ENCODE results near the gene CRACR2B. TPM values are rescaled to one million over a fixed set of nuclear protein-coding genes. Genes with fewer than 3 reads are reported as not detected.
A peak's percentile ranks its signal among the peaks of the same experiment; 100 is the strongest.

The CRACR2B gene
- total RNA-seq, 1 donor from 2014 or later = 43.6 TPM

- no peak overlapping the region for H3K27ac ChIP-seq
- H3K27me3 ChIP-seq (ENCODE audit: low read depth) = no peaks in the 10 kb centered on the region
- intact Hi-C loops (cut with DNase I) = no loop called here
- H3K4me3 ChIP-seq = no peak overlapping the region
- no peaks in the 10 kb centered on the region for H3K9me3 ChIP-seq
- no peak for TF ChIP-seq CTCF (IDR thresholded peaks at IDR 0.05)
- H3K4me1 ChIP-seq = peaks cover 33% of the 10 kb centered on the region
- DNase-seq = no peak
- no peak for ATAC-seq
- H3K36me3 ChIP-seq = peaks cover 35% of the 10 kb centered on the region
Measured at GRCh38 chr11:802018-802617, 25.6 kb upstream of the CRACR2B start.

- DNase-seq (no peak), ATAC-seq (no peak)
- no peak overlapping the region for H3K27ac ChIP-seq
- no peak for TF ChIP-seq CTCF (IDR thresholded peaks at IDR 0.05)
- H3K4me3 ChIP-seq = no peak overlapping the region
- H3K4me1 ChIP-seq = peaks cover 27% of the 10 kb centered on the region
- peaks cover 35% of the 10 kb centered on the region for H3K36me3 ChIP-seq
- no peaks in the 10 kb centered on the region for H3K9me3 ChIP-seq
- intact Hi-C loops (cut with DNase I) = no loop called here
- no peaks in the 10 kb centered on the region for H3K27me3 ChIP-seq (ENCODE audit: low read depth)
Measured at GRCh38 chr11:802693-803466, 24.8 kb upstream of the CRACR2B start.

- no peaks in the 10 kb centered on the region for H3K27me3 ChIP-seq (ENCODE audit: low read depth)
- no peaks in the 10 kb centered on the region for H3K9me3 ChIP-seq
- DNase-seq = no peak
- H3K27ac ChIP-seq = no peak overlapping the region
- peaks cover 35% of the 10 kb centered on the region for H3K36me3 ChIP-seq
- H3K4me3 ChIP-seq = no peak overlapping the region
- peaks cover 30% of the 10 kb centered on the region for H3K4me1 ChIP-seq
- no peak for TF ChIP-seq CTCF (IDR thresholded peaks at IDR 0.05)
- intact Hi-C loops (cut with DNase I) = no loop called here
- ATAC-seq = no peak
Measured at GRCh38 chr11:803467-803742, 24.3 kb upstream of the CRACR2B start.

GRCh38 chr11:803770-804598, 23.7 kb upstream of the CRACR2B start:
- TF ChIP-seq CTCF (IDR thresholded peaks at IDR 0.05) = no peak
- Histone ChIP-seq H3K36me3 (peaks cover 34% of the 10 kb centered on the region), H3K9me3 (no peaks in the 10 kb centered on the region), H3K4me1 (peaks cover 33% of the 10 kb centered on the region), H3K4me3 (peak overlapping the region; percentile 79), H3K27ac (peak overlapping the region; percentile 93), H3K27me3 (ENCODE audit: low read depth) (no peaks in the 10 kb centered on the region)
- intact Hi-C loops (cut with DNase I) = no loop called here
- ATAC-seq (no peak), DNase-seq (no peak)

- Histone ChIP-seq H3K27ac (peak overlapping the region; percentile 93), H3K27me3 (ENCODE audit: low read depth) (no peaks in the 10 kb centered on the region), H3K4me1 (peaks cover 34% of the 10 kb centered on the region), H3K9me3 (no peaks in the 10 kb centered on the region), H3K4me3 (peak overlapping the region; percentile 79), H3K36me3 (peaks cover 28% of the 10 kb centered on the region)
- TF ChIP-seq CTCF (IDR thresholded peaks at IDR 0.05) = no peak
- intact Hi-C loops (cut with DNase I) = no loop called here
- ATAC-seq (no peak), DNase-seq (no peak)
Measured at GRCh38 chr11:804599-804964, 23.1 kb upstream of the CRACR2B start.

All from lower lobe of right lung (tissue), 2 donors.